Measurements from ENCODE around the gene MEGF8.
"Not testable (repeated sequence)": the region's sequence is repeated elsewhere in the genome, so short reads cannot be mapped to it uniquely, and the experiment has no call there.

Gene MEGF8

GRCh38 chr19:42325896-42326771 lies 699 bp downstream of the MEGF8 start:
- peak overlapping the region; percentile 39 to 76 for H3K27ac ChIP-seq
- peak overlapping the region; percentile 82 for H3K4me3 ChIP-seq
- no peak for TF ChIP-seq CTCF (IDR thresholded peaks at IDR 0.05)
- no peak for DNase-seq (ENCODE audit: low spot score)

- no peak for TF ChIP-seq CTCF (IDR thresholded peaks at IDR 0.05)
- Histone ChIP-seq H3K4me3 (no peak overlapping the region), H3K27ac (no peak overlapping the region)
- DNase-seq (ENCODE audit: low spot score) = no peak
Measured at GRCh38 chr19:42326969-42327368, 1.5 kb downstream of the MEGF8 start.

- no peak overlapping the region for H3K4me3 ChIP-seq
- DNase-seq (ENCODE audit: low spot score) = no peak
- H3K27ac ChIP-seq = no peak overlapping the region
- no peak for TF ChIP-seq CTCF (IDR thresholded peaks at IDR 0.05)
Measured at GRCh38 chr19:42327381-42327780, 1.9 kb downstream of the MEGF8 start.

GRCh38 chr19:42328106-42328505 lies 2.7 kb downstream of the MEGF8 start:
- H3K4me3 ChIP-seq = no peak overlapping the region
- no peak overlapping the region for H3K27ac ChIP-seq
- TF ChIP-seq CTCF (IDR thresholded peaks at IDR 0.05) = no peak
- no peak for DNase-seq (ENCODE audit: low spot score)

- Histone ChIP-seq H3K4me3 (no peak overlapping the region), H3K27ac (no peak overlapping the region)
- no peak for TF ChIP-seq CTCF (IDR thresholded peaks at IDR 0.05)
- no peak for DNase-seq (ENCODE audit: low spot score)
Measured at GRCh38 chr19:42328854-42329253, 3.4 kb downstream of the MEGF8 start.

- Histone ChIP-seq H3K4me3 (no peak overlapping the region), H3K27ac (no peak overlapping the region)
- TF ChIP-seq CTCF (IDR thresholded peaks at IDR 0.05) = no peak
- no peak for DNase-seq (ENCODE audit: low spot score)
Measured at GRCh38 chr19:42330241-42330711, 4.8 kb downstream of the MEGF8 start.

GRCh38 chr19:42331333-42331732 lies 5.9 kb downstream of the MEGF8 start:
- not testable (repeated sequence) for DNase-seq (ENCODE audit: low spot score); H3K27ac ChIP-seq; H3K4me3 ChIP-seq
